Lower leg skin (tissue), 4 donors: ENCODE measurements around the gene SLC39A7. TPM values are rescaled to one million over a fixed set of nuclear protein-coding genes. Genes with fewer than 3 reads are reported as not detected.

ENCODE experiments used
- DNase-seq, 2 donors: peaks; one replicate each; pipeline ENCODE4 v3.0.0-alpha.2; 2019; ENCODE audit warnings: low spot score in 2 of 2
- H3K4me3 ChIP-seq: fragments of 200-600 bp; sonication (generic); 2 replicates; pipeline ENCODE4 v1.5.1; 2017; ENCODE audit warnings: mild to moderate bottlenecking, low read depth; ENCODE audit not compliant: poor library complexity, severe bottlenecking
- POLR2A ChIP-seq, 2 donors: fragments of 450-650 bp; IDR thresholded peaks; one replicate each; pipeline ENCODE4 v1.6.1; 2016 to 2017; ENCODE audit warnings: antibody characterized with exemption in 2 of 2, mild to moderate bottlenecking in 1 of 2, moderate library complexity in 1 of 2
- WGBS, 2 donors: methylation state at CpG; one replicate each; pipeline ENCODE4 v1.1.5; 2018; 5-methylcytosine and 5-hydroxymethylcytosine counted together
- intact Hi-C: fragments of 100-400 bp; cut with DNase I; formaldehyde crosslinking; loops from one replicate; pipeline ENCODE4 v1.15.0; 2023; ENCODE audit warnings: low total_unique reads
- total RNA-seq, 4 donors: library from RNA; depleted of rRNA; stranded (reverse); fragments of >200 nt; gene quantifications; one replicate each; pipeline ENCODE4 v1.1.0, GENCODE V29; 2016
- TF ChIP-seq, protein P1 (sequence below), 3 donors: fragments of 450-650 bp; IDR thresholded peaks; one replicate each; pipeline ENCODE4 v1.5.1; 2016; ENCODE audit warnings: antibody characterized with exemption in 3 of 3, mild to moderate bottlenecking in 3 of 3, moderate library complexity in 2 of 3

Gene SLC39A7
- total RNA-seq, 4 donors from 2014 or later, result 35.4 to 52.7 (median 39.1) TPM

DNA sequence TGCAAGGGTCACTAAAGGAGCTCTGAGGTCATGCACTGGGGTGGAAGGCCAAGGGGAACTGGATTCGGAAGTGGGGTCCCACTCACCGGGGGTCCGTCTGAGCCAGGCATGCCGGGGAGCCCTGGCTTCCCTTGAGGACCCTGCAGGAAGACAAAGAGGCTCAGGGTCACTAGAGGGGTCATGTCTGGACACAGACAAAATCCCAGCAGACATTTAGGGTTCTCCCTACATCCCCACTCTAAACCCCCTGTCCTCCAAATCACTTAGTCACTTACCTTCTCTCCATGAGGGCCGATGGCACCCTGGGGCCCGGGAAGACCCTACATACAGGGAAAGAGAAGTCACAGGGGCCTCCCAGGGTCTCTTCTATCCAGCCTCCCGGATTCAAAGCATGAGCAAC lies 23.8 kb upstream of the SLC39A7 start:
- intact Hi-C loops, result no loop called here
- WGBS, 2 donors, result 93% methylated on average over 7 of the region's 7 CpGs
- H3K4me3 ChIP-seq, result no peak overlapping the region
- TF ChIP-seq, protein P1, sequence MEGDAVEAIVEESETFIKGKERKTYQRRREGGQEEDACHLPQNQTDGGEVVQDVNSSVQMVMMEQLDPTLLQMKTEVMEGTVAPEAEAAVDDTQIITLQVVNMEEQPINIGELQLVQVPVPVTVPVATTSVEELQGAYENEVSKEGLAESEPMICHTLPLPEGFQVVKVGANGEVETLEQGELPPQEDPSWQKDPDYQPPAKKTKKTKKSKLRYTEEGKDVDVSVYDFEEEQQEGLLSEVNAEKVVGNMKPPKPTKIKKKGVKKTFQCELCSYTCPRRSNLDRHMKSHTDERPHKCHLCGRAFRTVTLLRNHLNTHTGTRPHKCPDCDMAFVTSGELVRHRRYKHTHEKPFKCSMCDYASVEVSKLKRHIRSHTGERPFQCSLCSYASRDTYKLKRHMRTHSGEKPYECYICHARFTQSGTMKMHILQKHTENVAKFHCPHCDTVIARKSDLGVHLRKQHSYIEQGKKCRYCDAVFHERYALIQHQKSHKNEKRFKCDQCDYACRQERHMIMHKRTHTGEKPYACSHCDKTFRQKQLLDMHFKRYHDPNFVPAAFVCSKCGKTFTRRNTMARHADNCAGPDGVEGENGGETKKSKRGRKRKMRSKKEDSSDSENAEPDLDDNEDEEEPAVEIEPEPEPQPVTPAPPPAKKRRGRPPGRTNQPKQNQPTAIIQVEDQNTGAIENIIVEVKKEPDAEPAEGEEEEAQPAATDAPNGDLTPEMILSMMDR (IDR thresholded peaks at IDR 0.05), result no peak
- TF ChIP-seq POLR2A (IDR thresholded peaks at IDR 0.05), result no peak
- no peak for DNase-seq

DNA sequence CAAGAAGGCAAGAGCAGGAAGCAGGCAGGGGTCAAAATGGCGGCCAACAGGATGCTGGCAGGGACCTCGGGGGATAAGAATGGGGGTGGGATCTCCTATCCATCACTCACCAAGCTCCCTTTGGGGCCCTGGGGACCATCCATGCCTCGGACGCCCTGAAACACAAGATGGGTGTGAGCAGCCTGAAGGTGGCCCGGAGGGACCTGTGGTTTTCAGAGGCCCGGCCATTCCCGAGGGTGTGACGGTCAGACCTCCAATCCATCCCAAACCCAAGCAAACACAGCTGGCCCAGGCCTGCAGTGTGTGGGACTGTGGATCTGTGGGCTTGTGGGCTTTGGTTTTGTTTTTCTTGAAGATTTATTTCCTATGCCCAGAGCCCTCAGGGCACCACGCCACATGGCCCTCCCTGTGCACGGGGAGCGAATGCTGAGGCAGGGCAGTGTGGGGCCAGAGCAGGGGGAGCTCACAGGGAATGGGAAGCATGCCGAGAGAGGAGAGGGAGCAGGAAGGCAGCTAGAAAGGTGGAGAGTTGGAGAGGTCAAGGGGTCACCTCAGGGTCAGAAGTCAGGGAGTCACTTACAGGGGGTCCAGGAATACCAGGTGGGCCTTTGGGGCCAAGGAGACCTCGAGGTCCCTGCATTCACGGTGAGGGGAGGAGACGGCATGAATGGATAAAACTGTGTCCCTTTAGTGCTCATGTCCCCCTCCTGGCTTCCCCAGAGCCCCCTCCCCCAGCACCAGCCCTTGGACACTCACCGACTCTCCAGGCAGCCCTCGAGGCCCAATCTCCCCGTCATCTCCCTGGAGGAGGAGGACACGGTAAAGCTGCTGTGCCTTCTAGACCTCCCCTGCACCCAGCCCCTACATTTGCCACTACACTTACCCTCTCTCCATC lies 22.9 kb upstream of the SLC39A7 start:
- TF ChIP-seq POLR2A (IDR thresholded peaks at IDR 0.05), result no peak
- TF ChIP-seq, protein P1 (IDR thresholded peaks at IDR 0.05), result no peak
- H3K4me3 ChIP-seq, result no peak overlapping the region
- intact Hi-C loops, result no loop called here
- 79 to 86% methylated on average over 15 to 19 of the region's 19 CpGs for WGBS, 2 donors
- no peak for DNase-seq

DNA sequence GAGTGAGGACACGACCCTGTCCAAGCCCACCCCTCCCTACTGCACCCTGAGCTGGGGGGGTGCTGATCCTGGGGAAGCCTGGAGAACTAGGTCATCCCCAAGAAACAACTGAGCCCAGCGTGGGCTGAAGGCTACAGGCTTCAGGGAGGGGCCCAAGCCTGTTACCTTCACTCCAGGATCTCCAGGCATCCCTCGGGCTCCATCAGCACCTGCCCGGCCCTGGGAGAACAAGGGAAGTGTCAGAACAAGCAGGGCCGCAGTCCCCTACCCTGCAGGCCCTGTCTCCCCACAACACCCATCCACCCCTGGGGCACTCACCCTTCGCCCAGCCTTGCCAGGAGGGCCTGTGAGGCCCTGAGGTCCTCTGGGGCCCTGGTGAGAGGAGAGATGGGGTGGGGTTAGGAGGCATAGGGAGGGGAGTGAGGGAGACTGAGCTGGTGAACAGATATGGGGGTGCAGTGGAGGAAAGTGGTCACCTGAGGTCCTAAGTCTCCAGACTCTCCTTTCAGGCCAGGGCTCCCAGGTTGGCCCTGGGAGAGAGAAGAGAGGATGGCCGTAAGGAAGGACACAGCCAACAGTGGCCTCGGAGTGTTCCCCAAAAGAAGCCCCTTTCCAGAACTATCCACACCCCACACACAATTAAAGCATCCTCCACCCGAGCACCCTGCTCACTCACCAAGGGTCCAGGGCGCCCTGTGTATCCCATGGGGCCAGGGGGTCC lies 21.8 kb upstream of the SLC39A7 start:
- no peak overlapping the region for H3K4me3 ChIP-seq
- 83 to 92% methylated on average over 10 of the region's 10 CpGs for WGBS, 2 donors
- TF ChIP-seq POLR2A (IDR thresholded peaks at IDR 0.05), result no peak
- TF ChIP-seq, protein P1 (IDR thresholded peaks at IDR 0.05), result no peak
- intact Hi-C loops, result no loop called here
- DNase-seq, result no peak

DNA sequence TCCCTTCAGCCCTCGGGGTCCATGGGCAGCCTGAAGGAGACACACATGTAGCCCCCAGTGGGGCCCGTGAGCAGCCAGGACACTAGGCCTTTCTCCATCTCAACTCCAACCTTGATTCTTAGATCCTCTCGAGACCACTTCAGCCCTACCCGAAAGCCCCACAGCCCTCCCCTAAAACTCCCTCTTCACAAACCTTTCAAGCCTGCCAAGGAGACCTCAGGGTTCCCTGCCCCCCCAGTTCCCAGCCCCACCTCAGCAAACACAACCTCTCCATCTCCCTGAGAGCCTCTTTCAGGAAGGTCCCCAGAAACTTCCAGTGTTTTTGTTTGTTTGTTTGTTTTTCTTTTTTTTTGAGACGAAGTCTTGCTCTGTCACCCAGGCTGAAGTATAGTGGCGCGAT lies 19.5 kb upstream of the SLC39A7 start:
- intact Hi-C loops, result no loop called here
- DNase-seq, result no peak
- WGBS, 2 donors, result 92 to 94% methylated on average over 7 of the region's 7 CpGs
- no peak for TF ChIP-seq POLR2A (IDR thresholded peaks at IDR 0.05)
- TF ChIP-seq, protein P1 (IDR thresholded peaks at IDR 0.05), result no peak
- H3K4me3 ChIP-seq, result no peak overlapping the region

DNA sequence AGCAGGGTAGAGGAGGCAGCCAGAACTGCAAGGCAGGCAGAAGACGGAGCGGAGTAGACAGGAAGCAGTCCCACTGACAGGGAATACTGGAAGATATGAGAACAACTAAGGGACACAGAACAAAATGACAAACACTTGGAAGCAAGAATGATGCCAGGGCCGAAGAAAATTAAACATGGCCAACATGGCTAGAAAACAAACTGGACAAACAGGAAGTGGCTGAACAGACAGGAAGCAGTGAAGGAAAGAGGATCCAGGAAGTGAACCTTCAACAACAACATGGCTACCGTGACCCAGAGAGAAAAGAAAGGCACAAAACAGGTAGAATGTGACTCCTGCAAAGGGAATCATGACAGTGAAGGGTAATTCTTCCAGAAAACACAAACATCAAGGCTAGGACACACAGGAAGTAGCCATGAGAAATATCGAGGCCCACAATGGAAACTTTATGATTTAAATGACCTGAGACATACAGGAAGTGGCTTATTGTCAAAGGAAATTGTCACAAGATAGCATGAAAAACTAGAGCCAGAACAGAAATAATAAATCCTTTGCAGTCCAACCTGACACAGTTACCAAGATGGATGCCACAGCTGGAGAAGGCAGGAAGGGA lies 17.5 kb upstream of the SLC39A7 start:
- intact Hi-C loops, result no loop called here
- WGBS, 2 donors, result 78 to 85% methylated on average over 5 of the region's 5 CpGs
- no peak for DNase-seq
- no peak overlapping the region for H3K4me3 ChIP-seq
- TF ChIP-seq POLR2A (IDR thresholded peaks at IDR 0.05), result no peak
- TF ChIP-seq, protein P1 (IDR thresholded peaks at IDR 0.05), result no peak
